HL-60 (cell line): ENCODE data around the gene RDH5.

Source experiments
- DNase-seq, 2 experiments: peaks; one replicate each; pipeline ENCODE4 v3.0.0-alpha.2; 2010 to 2020; ENCODE audit warnings: low read depth in 1 of 2, low spot score in 1 of 2
- H3K27ac ChIP-seq: fragments of 250-450 bp; sonication (Bioruptor Pico); replicated peaks from 2 replicates; pipeline ENCODE4 v1.5.1; 2020; ENCODE audit warnings: mild to moderate bottlenecking, moderate library complexity
- H3K27me3 ChIP-seq: fragments of 250-450 bp; sonication (Bioruptor Pico); 2 replicates; pipeline ENCODE4 v1.5.1; 2021; ENCODE audit warnings: mild to moderate bottlenecking, moderate library complexity; ENCODE audit not compliant: insufficient read depth, poor library complexity, severe bottlenecking
- H3K4me3 ChIP-seq: replicated peaks from 2 replicates; pipeline ENCODE4 v1.5.1; 2011; ENCODE audit warnings: mild to moderate bottlenecking, control low read depth, low read length; ENCODE audit not compliant: insufficient read depth
- CTCF ChIP-seq: IDR thresholded peaks from one replicate; pipeline ENCODE4 v1.5.1; 2011; ENCODE audit warnings: low read length, control low read depth, inconsistent platforms; ENCODE audit not compliant: insufficient read depth
- GABPA ChIP-seq: IDR thresholded peaks from 2 replicates; pipeline ENCODE4 v1.6.1; 2012; ENCODE audit warnings: low read depth
- POLR2AphosphoS5 ChIP-seq: IDR thresholded peaks from 2 replicates; pipeline ENCODE4 v1.6.1; 2012; ENCODE audit warnings: low read depth
- REST ChIP-seq: IDR thresholded peaks from 2 replicates; pipeline ENCODE4 v1.6.1; 2012; ENCODE audit warnings: low read depth; ENCODE audit not compliant: insufficient replicate concordance
- SPI1 ChIP-seq: IDR thresholded peaks from 2 replicates; pipeline ENCODE4 v1.6.1; 2012; ENCODE audit warnings: low read depth, mild to moderate bottlenecking, borderline replicate concordance

The RDH5 gene

GRCh38 chr12:55681142-55682077 lies 38.8 kb upstream of the RDH5 start:
- peak overlapping the region; percentile 54 for H3K4me3 ChIP-seq
- no peak overlapping the region for H3K27ac ChIP-seq

GRCh38 chr12:55682087-55682796 lies 38.0 kb upstream of the RDH5 start:
- Histone ChIP-seq H3K27ac (no peak overlapping the region), H3K27me3 (no peaks in the 10 kb centered on the region), H3K4me3 (peak overlapping the region; percentile 54)
- DNase-seq, result no peak
- TF ChIP-seq GABPA (no peak), REST (no peak), SPI1 (no peak), CTCF (no peak), POLR2AphosphoS5 (no peak)

More at GRCh38 chr12:55681142-55682077, 38.8 kb upstream of the RDH5 start:
- DNase-seq, result peak; percentile 61 to 76
- no peaks in the 10 kb centered on the region for H3K27me3 ChIP-seq
- TF ChIP-seq GABPA (no peak), REST (no peak), SPI1 (peak; percentile 39; the same call in 1 of the 2 replicates), POLR2AphosphoS5 (no peak), CTCF (peak; percentile 19)

- H3K27me3 ChIP-seq, result no peaks in the 10 kb centered on the region
- H3K4me3 ChIP-seq, result no peak overlapping the region
- DNase-seq, result no peak
- no peak overlapping the region for H3K27ac ChIP-seq
- no peak for TF ChIP-seq REST
- TF ChIP-seq SPI1, result no peak
- no peak for TF ChIP-seq CTCF
- TF ChIP-seq POLR2AphosphoS5, result no peak
- no peak for TF ChIP-seq GABPA
Measured at GRCh38 chr12:55683676-55684075, 36.5 kb upstream of the RDH5 start.
